Activated CD8-positive, alpha-beta memory T cell treated with anti-CD3 and anti-CD28 coated beads, Interleukin-2, amount 50 U/mL, for 24 hours (primary cell): Measurements from ENCODE around the gene ADGRG3.

ENCODE experiments used
- DNase-seq: peaks from one replicate; pipeline ENCODE4 v3.0.0-alpha.2; 2020; ENCODE audit errors: extremely low read depth

ADGRG3 gene

DNA sequence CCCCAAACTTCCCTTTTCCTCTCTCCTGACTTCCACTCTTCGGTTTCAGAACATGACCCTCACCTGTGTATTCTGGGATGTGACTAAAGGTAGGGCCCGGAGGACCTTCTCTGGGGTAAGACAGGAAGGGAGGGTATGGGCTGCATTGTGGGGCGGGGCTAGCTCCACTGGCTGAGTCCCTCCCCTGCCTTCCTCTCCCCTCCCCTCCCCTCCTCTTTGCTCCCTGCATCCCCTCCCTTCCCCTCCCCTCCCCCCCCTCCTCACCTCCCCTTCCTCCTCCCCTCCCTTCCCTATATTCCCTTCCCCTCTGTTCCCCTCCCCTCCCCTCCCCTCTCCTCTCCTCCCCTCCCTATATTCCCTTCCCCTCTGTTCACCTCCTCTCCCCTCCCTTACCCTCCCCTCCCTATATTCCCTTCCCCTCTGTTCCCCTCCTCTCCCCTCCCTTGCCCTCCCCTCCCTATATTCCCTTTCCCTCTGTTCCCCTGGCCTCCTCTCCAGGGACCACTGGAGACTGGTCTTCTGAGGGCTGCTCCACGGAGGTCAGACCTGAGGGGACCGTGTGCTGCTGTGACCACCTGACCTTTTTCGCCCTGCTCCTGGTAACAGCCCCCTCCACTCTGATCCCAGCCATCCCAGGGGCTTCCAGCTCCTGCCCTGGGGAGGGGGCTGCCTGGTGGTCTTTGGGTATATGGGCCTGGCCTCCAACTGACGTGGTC, 11.8 kb downstream of the ADGRG3 start:
- no peak for DNase-seq

DNA sequence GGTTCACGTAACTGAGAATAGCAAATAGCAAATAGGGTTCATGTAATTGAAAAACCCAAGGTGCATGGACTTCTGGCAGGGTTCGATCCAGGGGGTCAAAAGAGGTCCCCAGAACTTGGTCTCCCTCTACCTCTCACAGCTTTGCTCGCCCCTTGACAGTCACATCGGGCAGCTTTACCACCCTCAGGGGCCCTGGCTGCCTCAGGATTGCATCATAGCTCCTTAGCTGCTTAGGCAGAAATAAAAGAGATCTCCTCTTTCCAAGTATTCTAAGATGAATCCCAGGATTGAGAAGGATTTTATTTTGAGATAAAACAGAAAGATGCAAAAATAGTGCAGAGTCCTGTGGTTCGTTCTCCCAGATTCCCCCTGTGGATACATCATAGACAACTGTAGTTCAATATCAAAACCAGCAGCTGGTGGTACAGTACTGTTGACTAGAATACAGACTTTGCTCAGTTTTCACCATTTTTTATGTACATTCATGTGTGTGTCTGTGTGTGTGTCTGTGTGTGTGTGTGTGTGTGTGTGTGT, 12.8 kb downstream of the ADGRG3 start:
- DNase-seq: no peak

DNA sequence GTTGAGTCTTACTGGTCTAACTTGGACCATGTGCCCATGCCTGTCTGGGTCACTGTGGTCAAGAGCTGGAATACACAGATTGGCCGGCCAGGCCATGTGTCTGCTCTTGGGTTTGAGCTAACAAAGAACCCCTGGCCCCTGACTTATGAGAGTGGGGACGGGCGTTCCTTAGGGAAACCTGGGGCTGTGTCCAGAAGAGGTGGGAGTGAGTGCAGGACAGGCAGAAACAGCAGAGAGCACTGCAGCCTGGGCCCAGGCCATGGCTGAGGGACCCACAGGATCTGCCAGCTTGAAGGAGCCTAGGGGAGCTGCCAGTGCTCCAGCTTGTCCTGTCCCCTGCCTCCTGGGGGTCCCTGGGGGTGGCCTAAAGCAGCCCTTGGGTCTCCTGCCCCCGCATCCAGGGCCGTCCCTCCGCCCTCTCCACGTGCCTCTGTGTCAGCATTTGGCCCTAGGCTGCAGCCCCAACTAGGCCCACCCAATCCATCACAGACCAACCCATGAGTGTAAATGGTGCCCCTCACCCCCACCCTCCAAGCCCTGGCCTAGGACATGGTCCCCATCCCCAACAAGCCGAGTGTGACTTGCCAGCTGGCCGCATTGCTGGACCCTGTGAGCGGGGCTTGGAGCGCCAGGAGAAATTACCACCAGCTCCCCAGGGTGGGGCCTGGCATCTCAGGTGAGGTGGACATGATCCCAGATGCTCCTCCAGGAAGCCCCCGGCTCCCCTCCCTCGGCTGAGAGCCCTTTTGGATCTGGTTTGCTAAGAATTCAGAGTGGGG, 14.0 kb downstream of the ADGRG3 start:
- no peak for DNase-seq

DNA sequence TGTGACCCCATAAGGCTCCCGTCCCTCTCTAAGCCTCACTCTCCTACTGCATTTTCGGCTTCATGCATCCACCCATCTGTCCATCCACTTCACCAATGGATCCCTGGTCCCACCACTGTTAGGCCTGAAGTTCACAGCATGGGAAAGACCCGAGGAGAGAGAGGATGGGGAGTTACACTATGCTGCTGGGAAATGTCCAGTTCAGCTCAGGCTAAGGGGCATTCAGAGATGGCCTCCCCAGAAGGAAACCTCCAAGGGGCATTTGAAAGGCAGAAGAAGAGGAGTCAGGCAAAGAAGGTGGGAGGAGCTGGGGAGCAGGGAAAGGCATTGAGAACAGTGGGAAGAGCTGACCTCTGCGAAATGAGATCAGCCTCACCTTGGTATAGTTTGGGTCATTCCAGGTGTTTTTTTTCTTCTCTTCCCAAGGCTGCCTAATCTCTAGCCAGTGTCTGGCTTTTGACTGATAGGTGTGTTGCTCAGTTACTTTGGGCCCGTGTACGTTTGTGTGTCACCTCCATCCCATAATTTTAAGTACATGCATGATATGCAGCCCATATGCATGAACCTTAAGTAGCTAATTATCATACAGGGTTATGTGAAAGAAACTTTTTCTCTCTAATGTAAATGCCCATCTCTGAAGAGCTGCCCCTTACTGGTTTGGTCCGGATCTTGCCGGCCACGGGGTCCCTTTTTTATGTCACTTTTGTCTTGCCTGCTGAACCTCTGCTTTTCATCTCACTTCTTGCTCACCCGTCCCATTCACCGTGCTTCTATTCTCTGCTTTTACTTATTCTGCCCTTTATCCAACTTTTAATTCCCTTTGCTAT, 14.9 kb downstream of the ADGRG3 start:
- no peak for DNase-seq

DNA sequence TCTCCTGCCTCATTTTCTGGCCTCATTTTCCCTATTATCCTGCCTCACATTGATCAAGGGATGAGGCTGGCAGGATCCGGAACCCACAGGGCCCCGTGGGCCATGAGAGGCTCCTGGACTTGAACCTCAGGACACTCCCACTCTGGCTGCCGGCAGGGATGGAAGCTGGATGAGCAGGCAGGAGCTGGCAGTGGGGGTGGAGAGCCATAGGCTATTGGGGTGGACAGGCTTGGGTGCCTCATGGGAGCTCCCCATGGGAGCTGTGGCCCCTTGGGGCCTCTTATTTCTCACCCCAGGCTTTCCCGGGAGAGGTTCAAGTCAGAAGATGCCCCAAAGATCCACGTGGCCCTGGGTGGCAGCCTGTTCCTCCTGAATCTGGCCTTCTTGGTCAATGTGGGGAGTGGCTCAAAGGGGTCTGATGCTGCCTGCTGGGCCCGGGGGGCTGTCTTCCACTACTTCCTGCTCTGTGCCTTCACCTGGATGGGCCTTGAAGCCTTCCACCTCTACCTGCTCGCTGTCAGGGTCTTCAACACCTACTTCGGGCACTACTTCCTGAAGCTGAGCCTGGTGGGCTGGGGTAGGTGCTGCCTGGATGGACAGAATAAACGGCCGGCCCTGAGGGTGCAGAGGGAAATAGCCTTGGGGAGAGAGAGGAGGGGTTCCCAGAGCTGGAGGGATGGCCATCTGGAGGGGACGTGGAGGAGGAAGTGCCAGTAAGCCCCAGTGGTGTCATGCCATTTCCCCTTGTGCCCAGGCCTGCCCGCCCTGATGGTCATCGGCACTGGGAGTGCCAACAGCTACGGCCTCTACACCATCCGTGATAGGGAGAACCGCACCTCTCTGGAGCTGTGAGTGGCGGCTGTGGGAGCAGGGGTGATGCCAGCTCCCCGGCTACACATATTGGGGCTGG, 15.8 kb downstream of the ADGRG3 start:
- no peak for DNase-seq

DNA sequence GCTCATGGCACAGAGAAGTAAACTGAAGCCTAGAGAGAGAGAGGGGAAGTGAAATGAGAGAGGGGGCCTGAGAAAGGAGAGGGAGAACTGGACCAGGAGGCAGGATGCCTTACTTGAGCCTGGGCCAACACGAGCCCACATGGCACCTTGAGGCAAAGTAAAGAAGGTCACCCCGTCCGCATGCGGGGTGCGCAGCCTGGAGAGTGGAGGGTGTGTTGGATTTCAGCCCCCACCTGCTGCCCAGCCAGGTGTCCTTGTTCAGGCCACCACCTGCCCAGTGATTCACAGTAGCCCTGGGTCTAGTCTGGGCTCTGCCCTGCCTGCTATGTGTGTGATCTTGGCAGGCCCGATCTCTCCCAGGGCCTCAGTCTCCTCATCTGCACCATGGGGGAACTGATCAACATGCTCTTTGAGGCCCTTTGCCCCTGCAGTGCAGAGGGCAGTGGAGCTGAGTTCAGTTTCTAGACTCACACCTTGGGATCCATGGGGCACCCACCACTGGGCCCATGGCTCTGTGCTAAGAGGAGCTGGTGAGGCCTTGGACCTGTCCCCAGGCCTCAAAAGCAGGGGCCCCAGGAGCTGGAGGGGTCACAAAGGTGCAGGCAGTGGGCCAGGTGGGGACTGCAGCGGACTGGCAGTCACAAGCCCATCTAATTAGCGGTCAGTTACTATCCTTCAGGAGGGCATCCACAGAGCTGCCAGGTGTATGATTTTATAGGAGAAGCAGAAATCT, 16.7 kb downstream of the ADGRG3 start:
- DNase-seq: no peak

DNA sequence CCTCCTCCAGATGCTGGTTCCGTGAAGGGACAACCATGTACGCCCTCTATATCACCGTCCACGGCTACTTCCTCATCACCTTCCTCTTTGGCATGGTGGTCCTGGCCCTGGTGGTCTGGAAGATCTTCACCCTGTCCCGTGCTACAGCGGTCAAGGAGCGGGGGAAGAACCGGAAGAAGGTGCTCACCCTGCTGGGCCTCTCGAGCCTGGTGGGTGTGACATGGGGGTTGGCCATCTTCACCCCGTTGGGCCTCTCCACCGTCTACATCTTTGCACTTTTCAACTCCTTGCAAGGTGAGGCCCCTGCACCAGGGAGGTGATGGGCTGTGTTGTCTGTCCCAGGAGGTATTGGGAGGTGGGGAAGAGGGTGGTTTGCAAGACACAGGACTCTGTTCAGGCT, 17.5 kb downstream of the ADGRG3 start:
- no peak for DNase-seq

DNA sequence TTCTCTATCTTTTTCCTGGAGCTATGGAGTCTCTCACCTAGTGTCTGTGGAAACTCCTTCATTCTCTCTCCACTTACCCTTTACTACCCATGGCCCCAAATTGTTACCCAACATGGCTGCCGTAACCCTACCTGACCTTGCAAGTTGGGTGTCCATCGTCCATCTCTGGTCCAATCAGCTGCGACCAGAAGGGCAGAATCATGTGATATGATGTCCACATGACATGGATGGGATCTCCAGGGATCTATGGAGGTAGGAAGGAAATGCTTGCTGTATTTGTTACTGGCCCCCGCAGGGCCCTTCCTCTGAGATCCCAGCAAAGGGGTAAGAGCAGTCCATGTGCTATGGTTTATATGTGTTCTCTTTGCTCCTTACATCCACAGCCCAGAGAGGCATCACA, 18.5 kb downstream of the ADGRG3 start:
- no peak for DNase-seq

DNA sequence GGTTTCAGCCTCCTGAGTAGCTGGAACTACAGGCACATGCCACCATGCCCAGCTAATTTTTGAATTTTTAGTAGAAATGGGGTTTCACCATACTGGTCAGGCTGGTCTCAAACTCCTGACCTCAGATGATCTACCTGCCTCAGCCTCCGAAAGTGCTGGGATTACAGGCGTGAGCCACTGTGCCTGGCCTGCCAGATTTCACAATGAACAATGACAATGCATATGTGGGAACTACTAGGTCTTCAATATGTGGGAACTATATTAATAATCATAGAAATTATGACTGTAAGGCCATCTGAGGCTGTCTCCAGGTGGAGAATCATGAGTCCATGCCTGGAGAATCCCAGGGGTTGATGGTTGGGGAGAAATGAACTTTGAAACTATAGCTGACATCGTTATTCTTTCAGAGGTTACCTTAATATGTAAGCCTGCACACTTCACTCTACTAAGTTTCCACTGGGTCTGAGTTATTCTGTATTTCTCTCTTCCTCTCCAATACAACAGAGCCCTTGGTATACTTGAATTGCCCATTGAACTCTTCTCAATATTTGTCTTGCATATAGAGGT, 19.3 kb downstream of the ADGRG3 start:
- no peak for DNase-seq

DNA sequence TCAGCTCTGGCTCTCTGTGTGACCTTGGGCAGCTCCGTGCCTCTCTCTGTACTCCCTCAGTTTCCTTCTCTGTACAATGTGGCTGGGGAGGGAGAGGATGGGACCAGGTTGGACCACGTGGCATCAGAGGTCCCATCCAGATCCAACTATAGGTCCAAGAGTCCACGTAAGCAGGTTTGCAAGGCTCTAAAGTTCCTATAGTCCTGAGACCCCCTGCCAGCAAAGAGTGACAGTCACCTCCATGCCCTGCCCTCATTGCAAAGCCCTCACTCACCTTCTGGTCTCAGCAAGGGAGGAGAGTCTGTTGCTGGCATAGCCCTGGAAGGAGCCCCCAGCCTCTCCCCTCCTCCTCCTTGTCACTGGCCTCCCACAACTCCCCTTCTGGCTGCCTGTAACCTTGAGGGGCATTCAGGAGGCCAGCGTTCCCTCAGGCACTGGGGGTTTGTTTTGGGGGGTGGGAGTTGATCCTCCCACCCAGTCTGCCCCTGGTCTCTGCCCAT, 20.4 kb downstream of the ADGRG3 start:
- no peak for DNase-seq

DNA sequence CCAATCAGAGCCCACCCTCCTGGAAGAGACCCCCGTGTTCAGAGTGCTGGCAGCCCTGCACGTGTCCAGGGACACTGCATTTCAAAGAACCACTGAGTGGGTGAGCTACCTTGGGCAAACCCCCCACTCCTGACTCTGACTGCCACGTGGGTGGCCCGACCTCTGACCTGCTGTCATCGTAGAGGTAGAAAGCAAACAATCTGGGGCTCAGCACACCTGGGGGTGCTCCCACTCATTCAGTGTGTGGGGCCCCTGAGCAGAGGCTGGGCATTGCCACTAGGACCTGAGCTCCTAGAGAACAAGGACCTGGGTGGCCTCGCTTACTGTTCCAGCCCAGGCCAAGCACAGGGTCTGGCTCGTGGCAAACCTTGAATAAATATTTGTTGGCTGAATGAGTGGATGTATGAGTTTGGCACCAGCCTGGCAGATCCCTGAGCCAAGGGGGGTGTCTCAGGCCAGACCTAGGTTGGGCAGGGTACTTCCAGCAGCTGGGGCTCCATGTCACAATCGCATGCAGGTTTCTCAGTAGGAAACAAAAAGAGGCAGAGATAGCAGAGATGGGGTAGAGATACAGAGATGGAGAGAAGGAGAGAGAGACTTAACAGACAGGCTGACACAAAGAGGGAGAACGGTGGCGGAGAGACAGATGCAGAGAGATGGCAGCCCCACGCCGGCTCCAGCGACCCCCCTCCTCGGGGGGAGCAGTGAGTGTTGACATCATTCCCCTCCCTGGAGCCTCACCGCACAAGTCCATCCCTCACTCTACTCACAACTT, 21.1 kb downstream of the ADGRG3 start:
- DNase-seq: no peak

DNA sequence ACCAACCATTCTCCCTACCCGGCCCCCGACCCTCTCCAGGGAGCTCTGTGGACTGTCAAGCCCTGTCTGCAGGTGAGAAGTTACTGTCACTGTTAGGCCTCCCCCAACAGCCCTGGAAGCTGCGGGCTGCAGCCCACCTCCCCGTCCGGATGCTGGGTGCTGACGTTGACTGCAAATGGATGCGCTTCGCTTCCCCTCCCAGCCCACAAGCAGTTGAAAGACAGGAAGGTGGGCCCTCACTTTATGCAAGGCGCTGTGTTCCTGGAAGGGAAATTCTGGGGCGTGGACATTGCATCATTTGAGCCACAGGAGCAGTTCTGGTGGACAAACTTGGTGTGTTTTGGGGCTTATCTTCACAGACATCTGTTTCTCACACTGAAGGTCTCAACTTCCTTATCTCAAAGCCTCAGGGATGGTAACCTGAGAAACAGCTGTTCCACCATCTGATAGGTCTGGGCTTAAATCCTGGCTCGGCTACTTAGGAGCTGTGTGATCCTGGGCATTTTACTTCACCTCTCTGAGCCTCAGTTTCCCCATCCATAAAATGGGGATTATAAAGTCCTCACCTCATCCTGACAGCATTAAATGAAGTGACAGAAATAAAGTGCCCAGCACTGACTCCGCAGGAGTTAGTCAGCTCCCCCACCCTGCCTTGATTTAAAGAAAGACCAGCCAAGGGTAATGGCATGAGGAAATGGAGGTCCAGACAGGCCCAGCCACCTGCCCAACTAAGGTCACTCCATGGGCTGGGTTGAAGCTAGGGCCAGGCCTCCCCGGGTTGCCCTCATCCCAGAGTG, 21.9 kb downstream of the ADGRG3 start:
- DNase-seq: no peak

DNA sequence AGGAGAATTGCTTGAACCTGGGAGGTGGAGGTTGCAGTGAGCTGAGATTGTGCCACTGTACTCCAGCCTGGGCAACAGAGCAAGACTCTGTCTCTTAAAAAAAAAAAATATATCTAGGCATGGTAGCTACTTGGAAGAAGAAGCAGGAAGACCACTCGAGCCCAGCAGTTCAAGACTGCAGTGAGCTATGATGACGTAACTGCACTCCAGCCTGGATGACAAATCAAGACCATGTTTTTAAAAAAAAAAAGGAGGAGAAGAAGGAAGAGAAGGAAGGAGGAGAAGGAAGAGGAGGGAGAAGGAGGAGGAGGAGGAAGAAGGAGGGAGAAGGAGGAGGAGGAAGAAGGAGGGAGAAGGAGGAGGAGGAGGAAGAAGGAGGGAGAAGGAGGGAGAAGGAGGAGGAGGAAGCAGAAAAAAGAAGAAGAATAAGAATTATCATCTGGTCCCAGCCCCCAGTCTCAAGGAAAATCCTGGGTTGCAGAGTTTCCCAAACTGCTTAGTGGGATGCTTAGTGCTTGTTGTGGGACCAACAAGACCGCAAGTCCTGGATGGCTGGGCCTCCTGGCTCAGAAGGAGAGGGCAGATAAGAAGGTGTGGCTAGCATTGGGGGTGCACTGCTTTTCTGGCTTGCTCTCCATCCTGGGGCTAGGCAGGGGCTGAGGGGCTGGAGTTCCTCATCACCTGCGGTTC, 22.8 kb downstream of the ADGRG3 start:
- DNase-seq: no peak

DNA sequence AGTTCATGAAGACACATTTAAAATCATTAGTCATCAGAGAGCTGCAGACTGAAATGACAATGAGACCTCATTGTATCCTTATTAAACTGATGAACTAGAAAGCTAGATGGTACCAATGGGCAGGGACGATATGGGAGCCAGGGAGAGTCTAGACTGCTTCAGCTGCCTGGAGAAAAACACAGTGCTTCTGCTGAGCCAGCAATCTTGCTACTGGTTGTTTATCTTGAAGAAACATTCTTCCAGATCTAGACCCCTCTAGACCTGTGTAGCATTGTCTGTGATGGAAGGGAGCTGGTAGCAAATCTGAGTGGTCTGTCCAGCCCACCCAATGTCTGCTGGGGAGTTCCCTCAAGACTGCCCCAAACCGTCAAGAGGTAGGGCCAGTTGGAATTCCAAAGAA, 24.5 kb downstream of the ADGRG3 start:
- DNase-seq: no peak

DNA sequence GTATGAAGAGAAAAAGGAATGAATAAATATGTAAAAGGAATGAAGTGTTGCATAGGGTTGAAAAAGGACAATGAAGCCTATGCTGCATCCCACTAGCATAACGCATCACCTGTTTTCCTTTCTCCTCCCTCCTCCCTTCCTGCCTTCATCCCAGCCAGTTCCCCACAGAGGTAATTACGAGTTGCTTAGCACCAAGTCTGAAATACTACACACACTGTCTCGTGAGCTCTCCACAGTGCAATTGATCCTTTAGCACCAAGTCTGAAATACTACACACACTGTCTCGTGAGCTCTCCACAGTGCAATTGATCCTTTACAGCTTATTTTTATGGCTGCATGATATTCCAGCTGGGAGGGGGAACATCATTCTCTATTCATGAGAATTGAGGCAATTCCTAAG, 25.4 kb downstream of the ADGRG3 start:
- no peak for DNase-seq

DNA sequence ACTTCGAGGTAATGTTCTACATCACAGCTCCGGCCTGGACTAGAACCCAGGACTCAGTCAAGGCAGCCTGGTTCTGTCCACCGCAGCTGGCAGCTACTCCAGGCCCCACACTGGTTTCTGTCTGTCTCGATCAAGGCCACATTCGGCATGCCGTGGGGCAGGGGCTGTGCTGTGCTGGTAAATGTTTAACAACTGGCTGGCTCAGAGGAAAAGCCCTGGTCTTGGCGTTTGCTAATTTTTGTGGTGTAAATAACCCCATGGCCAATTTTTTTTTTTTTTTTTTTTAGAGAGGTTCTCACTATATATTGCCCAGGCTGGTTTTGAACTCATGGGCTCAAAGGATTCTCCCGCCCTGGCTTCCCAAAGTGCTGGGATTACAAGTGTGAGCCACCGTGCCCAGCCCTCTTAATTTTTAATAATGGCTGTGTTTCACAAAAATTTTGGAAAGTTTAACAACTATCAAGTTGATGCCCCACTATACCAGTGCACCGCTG, 26.2 kb downstream of the ADGRG3 start:
- no peak for DNase-seq
